Peyer's patch (tissue), 4 donors: ENCODE data around the gene AGER.

Experiments used
- CTCF ChIP-seq, 6 experiments: fragments of 450-650 bp in 4 of 6; fragments of 200-600 bp in 2 of 6; sonication (generic) in 1 of 6; IDR thresholded peaks; one replicate each; pipeline ENCODE4 v1.5.1; 2017 to 2019; ENCODE audit warnings: antibody characterized with exemption in 6 of 6, mild to moderate bottlenecking in 3 of 6, moderate library complexity in 1 of 6
- POLR2A ChIP-seq, 2 donors: fragments of 450-650 bp; IDR thresholded peaks; one replicate each; pipeline ENCODE4 v1.5.1; 2017; ENCODE audit warnings: antibody characterized with exemption in 2 of 2, mild to moderate bottlenecking in 2 of 2, moderate library complexity in 2 of 2

DNA sequence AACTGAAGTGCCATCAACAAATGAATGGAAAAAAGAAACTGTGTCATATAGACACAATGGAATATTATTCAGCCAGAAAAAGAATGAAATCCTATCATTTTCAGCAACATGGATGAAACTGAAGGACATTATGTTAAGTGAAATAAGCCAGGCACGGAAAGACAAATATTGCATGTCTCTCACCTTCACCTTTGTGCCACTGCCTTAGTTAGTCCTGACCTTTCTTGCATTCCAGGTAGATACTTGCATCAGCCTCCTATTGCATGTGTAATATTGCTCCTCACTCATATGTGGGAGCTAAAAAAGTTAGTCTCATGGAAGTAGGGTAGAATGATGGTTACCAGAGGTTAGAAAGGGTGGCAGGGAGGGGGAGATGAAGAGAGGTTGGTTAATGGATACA lies 24.9 kb upstream of the AGER start:
- TF ChIP-seq CTCF (IDR thresholded peaks at IDR 0.05) = no peak
- TF ChIP-seq POLR2A (IDR thresholded peaks at IDR 0.05) = no peak
